Gastroesophageal sphincter (tissue), 4 donors: ENCODE results near the gene GNB2. TPM values are rescaled to one million over a fixed set of nuclear protein-coding genes. Genes with fewer than 3 reads are reported as not detected.

Source experiments
- ATAC-seq: fragments of 150-250 bp; one replicate; pipeline ENCODE4 v1.9.1; 2016; ENCODE audit warnings: mild to moderate bottlenecking, moderate library complexity
- H3K27ac ChIP-seq, 4 donors: fragments of 200-600 bp; sonication (generic) in 3 of 4; 1 replicate in 3 of 4; 2 replicates in 1 of 4; pipeline ENCODE4 v1.5.1; 2016 to 2019
- H3K27me3 ChIP-seq: fragments of 200-600 bp; sonication (generic); one replicate; pipeline ENCODE4 v1.5.1; 2019
- H3K36me3 ChIP-seq, 2 donors: fragments of 200-600 bp; sonication (generic); one replicate each; pipeline ENCODE4 v1.5.1; 2019; ENCODE audit warnings: control low read depth in 1 of 2
- H3K4me1 ChIP-seq, 3 donors: fragments of 200-600 bp; sonication (generic); 1 replicate in 2 of 3; 2 replicates in 1 of 3; pipeline ENCODE4 v1.5.1; 2016 to 2019; ENCODE audit warnings: control low read depth in 2 of 3
- H3K4me3 ChIP-seq, 2 donors: fragments of 200-600 bp; sonication (generic); one replicate each; pipeline ENCODE4 v1.5.1; 2019; ENCODE audit warnings: mild to moderate bottlenecking in 1 of 2, moderate library complexity in 1 of 2
- H3K9me3 ChIP-seq, 3 donors: fragments of 200-600 bp; sonication (generic); one replicate each; pipeline ENCODE4 v1.5.1; 2017 to 2019; ENCODE audit warnings: control low read depth in 2 of 3
- CTCF ChIP-seq, 4 experiments: fragments of 200-600 bp in 2 of 4; fragments of 450-650 bp in 2 of 4; sonication (generic) in 1 of 4; IDR thresholded peaks; one replicate each; pipeline ENCODE4 v1.5.1; 2017 to 2019; ENCODE audit warnings: antibody characterized with exemption in 4 of 4, mild to moderate bottlenecking in 2 of 4, moderate library complexity in 2 of 4
- EP300 ChIP-seq: sonication (generic); formaldehyde crosslinking; IDR thresholded peaks from one replicate; pipeline ENCODE4 v1.6.1; 2017; ENCODE audit warnings: antibody characterized with exemption, mild to moderate bottlenecking
- POLR2A ChIP-seq, 2 donors: fragments of 450-650 bp; IDR thresholded peaks; one replicate each; pipeline ENCODE4 v1.6.1; 2017; ENCODE audit warnings: antibody characterized with exemption in 2 of 2, mild to moderate bottlenecking in 2 of 2, moderate library complexity in 1 of 2
- POLR2AphosphoS5 ChIP-seq: sonication (generic); formaldehyde crosslinking; IDR thresholded peaks from one replicate; pipeline ENCODE4 v1.6.1; 2017; ENCODE audit warnings: antibody characterized with exemption
- WGBS, 2 donors: methylation state at CpG; one replicate each; pipeline ENCODE4 v1.1.5; 2018; ENCODE audit warnings: low coverage in 1 of 2; 5-methylcytosine and 5-hydroxymethylcytosine counted together
- total RNA-seq, 4 donors: library from RNA; depleted of rRNA; stranded (reverse); fragments of >200 nt; gene quantifications; one replicate each; pipeline ENCODE4 v1.1.0, GENCODE V29; 2016

Gene GNB2
- total RNA-seq, 4 donors from 2014 or later = 124 to 217 (median 162) TPM

DNA sequence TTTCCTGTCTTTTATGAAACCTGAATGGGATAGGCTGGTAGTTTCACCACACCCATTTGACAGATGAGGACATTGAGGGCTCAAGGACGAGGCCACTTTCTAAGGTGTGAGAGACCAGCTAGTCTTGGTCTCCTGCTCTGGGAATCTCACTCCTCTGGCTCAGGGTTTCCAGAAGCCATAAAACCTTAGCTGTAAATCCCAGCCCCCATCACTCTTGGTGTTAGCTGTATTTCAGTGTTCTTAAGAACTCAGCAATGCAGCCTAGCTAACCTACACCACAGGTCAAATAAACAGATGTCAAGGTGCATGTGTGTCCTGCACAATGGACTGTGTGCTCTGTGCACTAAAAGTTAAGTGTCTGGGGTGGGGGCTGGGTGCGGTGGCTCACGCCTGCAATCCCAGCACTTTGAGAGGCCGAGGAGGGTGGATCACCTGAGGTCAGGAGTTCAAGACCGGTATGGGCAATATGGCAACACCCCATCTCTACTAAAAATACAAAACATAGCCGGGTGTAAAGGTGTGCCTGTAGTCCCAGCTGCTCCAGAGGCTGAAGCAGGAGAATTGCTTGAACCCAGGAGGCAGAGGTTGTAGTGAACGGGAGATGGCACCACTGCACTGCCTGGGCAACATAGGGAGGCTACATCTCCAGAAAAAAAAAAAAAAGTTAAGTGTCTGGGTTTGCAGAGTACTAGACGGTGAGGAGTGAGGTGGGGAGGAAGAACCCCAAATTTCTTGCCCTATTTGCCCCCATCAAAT lies 46.2 kb downstream of the GNB2 start:
- TF ChIP-seq POLR2A (IDR thresholded peaks at IDR 0.05) = no peak
- no peak for TF ChIP-seq POLR2AphosphoS5
- no peak overlapping the region for H3K27ac ChIP-seq
- WGBS, 2 donors = 6 to 11% methylated on average over 2 to 5 of the region's 8 CpGs
- no peak overlapping the region for H3K4me3 ChIP-seq
- peaks cover 0 to 11% (median 7%) of the 10 kb centered on the region in 3 donors for H3K4me1 ChIP-seq
- no peak for ATAC-seq
- no peaks in the 10 kb centered on the region for H3K36me3 ChIP-seq
- H3K9me3 ChIP-seq = no peaks in the 10 kb centered on the region
- H3K27me3 ChIP-seq = peaks cover 70% of the 10 kb centered on the region

DNA sequence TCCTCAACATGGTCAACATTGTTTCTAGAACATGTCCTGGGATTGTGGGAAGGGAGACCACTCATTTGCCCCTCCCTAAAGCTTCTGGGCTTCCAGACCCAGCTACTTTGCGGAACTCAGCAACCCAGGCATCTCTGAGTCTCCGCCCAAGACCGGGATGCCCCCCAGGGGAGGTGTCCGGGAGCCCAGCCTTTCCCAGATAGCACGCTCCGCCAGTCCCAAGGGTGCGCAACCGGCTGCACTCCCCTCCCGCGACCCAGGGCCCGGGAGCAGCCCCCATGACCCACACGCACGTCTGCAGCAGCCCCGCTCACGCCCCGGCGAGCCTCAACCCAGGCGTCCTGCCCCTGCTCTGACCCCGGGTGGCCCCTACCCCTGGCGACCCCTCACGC lies 46.7 kb downstream of the GNB2 start, which contains the start of gene EPO:
EPO (plus strand) TSS at position 190 of the 392 bp plus-strand sequence. CDS start 513 bp downstream, outside the sequence.
- Histone ChIP-seq H3K9me3 (no peaks in the 10 kb centered on the region), H3K4me3 (peak within 1 kb of the TSS in 1 of 2 donors; percentile 16), H3K36me3 (no peaks in the 10 kb centered on the region), H3K27me3 (peaks cover 74% of the 10 kb centered on the region), H3K4me1 (peaks cover 0 to 16% (median 7%) of the 10 kb centered on the region in 3 donors), H3K27ac (no peak within 1 kb of the TSS)
- no peak for TF ChIP-seq CTCF (IDR thresholded peaks at IDR 0.05)
- no peak for TF ChIP-seq EP300
- no peak for TF ChIP-seq POLR2A (IDR thresholded peaks at IDR 0.05)
- TF ChIP-seq POLR2AphosphoS5 = no peak
- WGBS, 2 donors = 19% methylated on average over 4 of the region's 21 CpGs; no CpG with 5 or more reads in 1 of the 2 donors
- ATAC-seq = peak; percentile 12

- no peaks in the 10 kb centered on the region for H3K9me3 ChIP-seq
- H3K27me3 ChIP-seq = peaks cover 73% of the 10 kb centered on the region
- ATAC-seq = peak; percentile 4
- peaks cover 0 to 22% (median 7%) of the 10 kb centered on the region in 3 donors for H3K4me1 ChIP-seq
- no peaks in the 10 kb centered on the region for H3K36me3 ChIP-seq
- H3K4me3 ChIP-seq = peak overlapping the region in 1 of 2 donors; percentile 16
- 16 to 28% methylated on average over 5 to 6 of the region's 56 CpGs for WGBS, 2 donors
- TF ChIP-seq POLR2A (IDR thresholded peaks at IDR 0.05) = no peak
- TF ChIP-seq POLR2AphosphoS5 = no peak
- TF ChIP-seq EP300 = no peak
- no peak for TF ChIP-seq CTCF (IDR thresholded peaks at IDR 0.05)
- no peak overlapping the region for H3K27ac ChIP-seq
These were observed 47.3 kb downstream of the GNB2 start for GRCh38 chr7:100720671-100721504.

GRCh38 chr7:100721505-100721812 lies 47.9 kb downstream of the GNB2 start:
- 50 to 90% methylated on average over 1 to 2 of the region's 8 CpGs for WGBS, 2 donors
- Histone ChIP-seq H3K36me3 (no peaks in the 10 kb centered on the region), H3K27me3 (peaks cover 68% of the 10 kb centered on the region), H3K9me3 (no peaks in the 10 kb centered on the region), H3K4me1 (peaks cover 0 to 25% (median 7%) of the 10 kb centered on the region in 3 donors), H3K27ac (no peak overlapping the region), H3K4me3 (no peak overlapping the region)
- ATAC-seq = no peak
- TF ChIP-seq CTCF (IDR thresholded peaks at IDR 0.05) (no peak), EP300 (no peak), POLR2A (IDR thresholded peaks at IDR 0.05) (no peak), POLR2AphosphoS5 (no peak)

GRCh38 chr7:100722480-100723212 lies 49.1 kb downstream of the GNB2 start:
- Histone ChIP-seq H3K27me3 (peaks cover 62% of the 10 kb centered on the region), H3K4me3 (no peak overlapping the region), H3K36me3 (no peaks in the 10 kb centered on the region), H3K4me1 (peaks cover 0 to 37% (median 7%) of the 10 kb centered on the region in 3 donors), H3K9me3 (no peaks in the 10 kb centered on the region), H3K27ac (no peak overlapping the region)
- WGBS, 2 donors = 82% methylated on average over 7 of the region's 17 CpGs; no CpG with 5 or more reads in 1 of the 2 donors
- TF ChIP-seq POLR2A (IDR thresholded peaks at IDR 0.05) = no peak
- TF ChIP-seq POLR2AphosphoS5 = no peak
- TF ChIP-seq CTCF (IDR thresholded peaks at IDR 0.05) = no peak
- TF ChIP-seq EP300 = no peak
- no peak for ATAC-seq
